ENCODE results near the gene RSPO3. TPM values are rescaled to one million over a fixed set of nuclear protein-coding genes. Genes with fewer than 3 reads are reported as not detected.

RSPO3 gene
- total and polyA plus RNA-seq, 2 of the 13 experiments (the other 11 are each of a cell fraction or from before 2014, with no cell fraction given): not detected

DNA sequence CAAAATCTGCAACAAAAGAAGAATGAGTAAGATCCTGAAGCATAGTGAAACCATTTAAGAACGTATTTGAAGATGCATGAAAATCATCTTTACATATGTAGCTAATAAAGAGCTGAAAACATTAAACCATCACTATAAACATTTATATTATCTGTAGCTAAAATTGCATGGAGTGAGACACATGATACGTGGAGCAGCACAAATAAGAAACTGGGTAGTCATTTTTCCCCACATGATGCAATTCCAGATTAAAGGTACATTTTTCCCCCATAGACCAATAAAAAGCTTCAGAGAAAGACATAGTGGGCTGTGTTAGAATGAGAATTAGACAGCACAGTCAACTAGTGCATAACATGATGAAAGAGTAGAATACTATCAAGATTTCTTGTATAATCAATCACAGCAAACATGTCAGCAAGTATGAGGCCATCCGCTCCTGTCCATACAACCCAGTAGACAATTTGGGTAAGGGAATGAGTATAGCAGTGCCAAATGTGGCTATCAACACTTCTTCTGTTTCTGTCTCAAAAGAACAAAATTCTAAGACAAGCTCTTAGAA, 67.0 kb downstream of the RSPO3 start (continued):
- TF ChIP-seq, protein P1, sequence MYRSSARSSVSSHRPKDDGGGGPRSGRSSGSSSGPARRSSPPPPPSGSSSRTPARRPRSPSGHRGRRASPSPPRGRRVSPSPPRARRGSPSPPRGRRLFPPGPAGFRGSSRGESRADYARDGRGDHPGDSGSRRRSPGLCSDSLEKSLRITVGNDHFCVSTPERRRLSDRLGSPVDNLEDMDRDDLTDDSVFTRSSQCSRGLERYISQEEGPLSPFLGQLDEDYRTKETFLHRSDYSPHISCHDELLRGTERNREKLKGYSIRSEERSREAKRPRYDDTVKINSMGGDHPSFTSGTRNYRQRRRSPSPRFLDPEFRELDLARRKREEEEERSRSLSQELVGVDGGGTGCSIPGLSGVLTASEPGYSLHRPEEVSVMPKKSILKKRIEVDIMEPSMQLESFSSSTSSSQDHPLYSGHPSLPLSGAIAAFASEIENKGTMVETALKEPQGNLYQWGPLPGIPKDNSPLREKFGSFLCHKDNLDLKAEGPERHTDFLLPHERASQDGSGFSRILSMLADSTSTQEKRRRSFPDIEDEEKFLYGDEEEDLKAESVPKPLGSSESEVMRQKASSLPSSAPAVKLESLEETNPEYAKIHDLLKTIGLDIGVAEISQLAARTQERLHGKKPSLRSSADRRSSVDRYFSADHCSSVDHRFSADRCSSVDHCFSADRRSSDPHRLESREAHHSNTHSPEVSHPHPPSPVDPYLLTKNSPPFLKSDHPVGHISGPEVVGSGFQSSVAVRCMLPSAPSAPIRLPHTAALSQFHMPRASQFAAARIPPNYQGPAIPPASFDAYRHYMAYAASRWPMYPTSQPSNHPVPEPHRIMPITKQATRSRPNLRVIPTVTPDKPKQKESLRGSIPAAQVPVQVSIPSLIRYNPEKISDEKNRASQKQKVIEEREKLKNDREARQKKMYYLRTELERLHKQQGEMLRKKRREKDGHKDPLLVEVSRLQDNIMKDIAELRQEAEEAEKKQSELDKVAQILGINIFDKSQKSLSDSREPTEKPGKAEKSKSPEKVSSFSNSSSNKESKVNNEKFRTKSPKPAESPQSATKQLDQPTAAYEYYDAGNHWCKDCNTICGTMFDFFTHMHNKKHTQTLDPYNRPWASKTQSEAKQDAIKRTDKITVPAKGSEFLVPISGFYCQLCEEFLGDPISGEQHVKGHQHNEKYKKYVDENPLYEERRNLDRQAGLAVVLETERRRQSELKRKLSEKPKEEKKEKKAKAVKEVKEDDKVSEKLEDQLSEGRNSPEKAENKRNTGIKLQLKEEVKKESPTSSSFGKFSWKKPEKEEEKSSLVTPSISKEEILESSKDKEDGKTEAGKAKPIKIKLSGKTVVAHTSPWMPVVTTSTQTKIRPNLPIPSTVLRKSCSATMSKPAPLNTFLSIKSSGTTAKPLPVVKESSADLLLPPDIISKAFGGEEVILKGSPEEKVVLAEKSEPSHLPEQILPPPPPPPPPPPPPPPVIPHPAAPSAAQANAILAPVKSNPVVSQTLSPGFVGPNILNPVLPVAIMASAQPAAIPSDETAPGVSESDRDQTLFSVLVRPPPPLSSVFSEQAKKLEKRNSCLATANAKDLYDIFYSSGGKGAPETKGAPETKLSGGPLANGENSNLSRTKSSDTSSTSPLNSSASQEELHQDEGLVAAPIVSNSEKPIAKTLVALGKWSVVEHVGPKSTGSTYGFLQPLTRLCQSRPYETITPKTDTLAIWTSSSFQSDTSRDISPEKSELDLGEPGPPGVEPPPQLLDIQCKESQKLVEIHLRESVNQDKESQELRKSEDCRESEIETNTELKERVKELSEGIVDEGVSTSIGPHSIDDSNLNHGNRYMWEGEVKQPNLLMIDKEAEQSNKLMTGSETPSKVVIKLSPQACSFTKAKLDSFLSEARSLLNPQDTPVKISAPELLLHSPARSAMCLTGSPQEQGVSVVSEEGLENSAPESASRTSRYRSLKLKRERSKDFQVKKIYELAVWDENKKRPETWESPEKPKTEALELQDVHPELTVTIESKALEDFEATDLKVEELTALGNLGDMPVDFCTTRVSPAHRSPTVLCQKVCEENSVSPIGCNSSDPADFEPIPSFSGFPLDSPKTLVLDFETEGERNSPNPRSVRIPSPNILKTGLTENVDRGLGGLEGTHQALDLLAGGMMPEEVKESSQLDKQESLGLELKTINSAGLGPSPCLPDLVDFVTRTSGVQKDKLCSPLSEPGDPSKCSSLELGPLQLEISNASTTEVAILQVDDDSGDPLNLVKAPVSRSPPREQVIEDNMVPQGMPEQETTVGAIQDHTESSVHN (CRISPR knock-in tag; IDR thresholded peaks at IDR 0.05): no peak
- TF ChIP-seq ZNF337 (CRISPR knock-in tag; IDR thresholded peaks at IDR 0.05; ENCODE audit: borderline replicate concordance, low read depth) (no peak), ZBTB8A (CRISPR knock-in tag; IDR thresholded peaks at IDR 0.05; ENCODE audit: borderline replicate concordance, low read depth) (no peak)
- TF ChIP-seq, protein P2, sequence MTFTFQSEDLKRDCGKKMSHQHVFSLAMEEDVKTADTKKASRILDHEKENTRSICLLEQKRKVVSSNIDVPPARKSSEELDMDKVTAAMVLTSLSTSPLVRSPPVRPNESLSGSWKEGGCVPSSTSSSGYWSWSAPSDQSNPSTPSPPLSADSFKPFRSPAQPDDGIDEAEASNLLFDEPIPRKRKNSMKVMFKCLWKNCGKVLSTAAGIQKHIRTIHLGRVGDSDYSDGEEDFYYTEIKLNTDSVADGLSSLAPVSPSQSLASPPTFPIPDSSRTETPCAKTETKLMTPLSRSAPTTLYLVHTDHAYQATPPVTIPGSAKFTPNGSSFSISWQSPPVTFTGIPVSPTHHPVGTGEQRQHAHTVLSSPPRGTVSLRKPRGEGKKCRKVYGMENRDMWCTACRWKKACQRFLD (CRISPR knock-in tag; IDR thresholded peaks at IDR 0.05; ENCODE audit: borderline replicate concordance): no peak
- TF ChIP-seq, protein P3, sequence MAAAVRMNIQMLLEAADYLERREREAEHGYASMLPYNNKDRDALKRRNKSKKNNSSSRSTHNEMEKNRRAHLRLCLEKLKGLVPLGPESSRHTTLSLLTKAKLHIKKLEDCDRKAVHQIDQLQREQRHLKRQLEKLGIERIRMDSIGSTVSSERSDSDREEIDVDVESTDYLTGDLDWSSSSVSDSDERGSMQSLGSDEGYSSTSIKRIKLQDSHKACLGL (CRISPR knock-in tag; IDR thresholded peaks at IDR 0.05): no peak

Measured in HepG2 (cell line).